Hepatocyte (in vitro differentiated cells): Measurements from ENCODE around the gene GINS1. TPM values are rescaled to one million over a fixed set of nuclear protein-coding genes. Genes with fewer than 3 reads are reported as not detected.

ENCODE experiments used
- DNase-seq: peaks from one replicate; pipeline ENCODE4 v3.0.0-alpha.2; 2016; ENCODE audit warnings: low spot score
- H2AFZ ChIP-seq: fragments of 200-600 bp; sonication (generic); 2 replicates; pipeline ENCODE4 v1.6.0; 2016; ENCODE audit warnings: antibody characterized with exemption, mild to moderate bottlenecking
- H3K27ac ChIP-seq: fragments of 200-600 bp; sonication (generic); 2 replicates; pipeline ENCODE4 v1.5.1; 2016; ENCODE audit warnings: mild to moderate bottlenecking
- H3K27me3 ChIP-seq: fragments of 200-600 bp; sonication (generic); 2 replicates; pipeline ENCODE4 v1.6.1; 2016
- H3K36me3 ChIP-seq: fragments of 200-600 bp; sonication (generic); replicated peaks from 2 replicates; pipeline ENCODE4 v1.5.1; 2016; ENCODE audit warnings: low read depth; ENCODE audit not compliant: insufficient read depth
- H3K4me1 ChIP-seq: fragments of 200-600 bp; sonication (generic); 2 replicates; pipeline ENCODE4 v1.5.1; 2016; ENCODE audit warnings: mild to moderate bottlenecking, moderate library complexity; ENCODE audit not compliant: insufficient read depth
- H3K4me2 ChIP-seq: fragments of 200-600 bp; sonication (generic); 2 replicates; pipeline ENCODE4 v1.6.0; 2016
- H3K4me3 ChIP-seq: fragments of 200-600 bp; sonication (generic); 2 replicates; pipeline ENCODE4 v1.5.1; 2016; ENCODE audit warnings: mild to moderate bottlenecking
- H3K79me2 ChIP-seq: fragments of 200-600 bp; sonication (generic); 2 replicates; pipeline ENCODE4 v1.6.0; 2017; ENCODE audit warnings: mild to moderate bottlenecking
- H3K9me2 ChIP-seq: fragments of 200-600 bp; sonication (generic); replicated peaks from 2 replicates; pipeline ENCODE4 v1.6.0; 2017; ENCODE audit warnings: mild to moderate bottlenecking; ENCODE audit not compliant: insufficient read depth
- H3K9me3 ChIP-seq: fragments of 200-600 bp; sonication (generic); 2 replicates; pipeline ENCODE4 v1.5.1; 2016; ENCODE audit warnings: low read depth, mild to moderate bottlenecking
- H4K20me1 ChIP-seq: fragments of 200-600 bp; sonication (generic); 2 replicates; pipeline ENCODE4 v1.6.0; 2016; ENCODE audit warnings: mild to moderate bottlenecking; ENCODE audit not compliant: insufficient read depth, poor library complexity, severe bottlenecking
- EZH2 ChIP-seq: fragments of 200-600 bp; sonication (generic); IDR thresholded peaks from 2 replicates; pipeline ENCODE4 v1.6.1; 2016; ENCODE audit warnings: antibody characterized with exemption, mild to moderate bottlenecking, borderline replicate concordance
- EZH2phosphoT487 ChIP-seq: fragments of 200-600 bp; sonication (generic); IDR thresholded peaks from one replicate; pipeline ENCODE4 v1.6.1; 2018; ENCODE audit warnings: antibody characterized with exemption, mild to moderate bottlenecking, low read depth, moderate library complexity; ENCODE audit not compliant: unreplicated experiment, severe bottlenecking
- WGBS: methylation state at CpG from one replicate; pipeline ENCODE4 v1.1.6; 2016; ENCODE audit warnings: low lambda C conversion rate; ENCODE audit errors: missing lambda C conversion rate; 5-methylcytosine and 5-hydroxymethylcytosine counted together
- polyA plus RNA-seq: library from polyadenylated mRNA; unstranded; fragments of >200 nt; fragmentation: Nextera tagmentation; extraction: Ambion mirVana; gene quantifications from 2 replicates; pipeline ENCODE4 v1.2.1, GENCODE V29; 2016
- total RNA-seq: library from RNA; depleted of rRNA; stranded (reverse); fragments of >200 nt; gene quantifications from 2 replicates; pipeline ENCODE4 v1.2.3, GENCODE V29; 2014
- TF ChIP-seq, protein P1 (sequence below): fragments of 200-600 bp; sonication (generic); IDR thresholded peaks from 2 replicates; pipeline ENCODE4 v1.5.1; 2016; ENCODE audit warnings: antibody characterized with exemption, mild to moderate bottlenecking; ENCODE audit not compliant: poor library complexity

Gene GINS1
- total and polyA plus RNA-seq, 2 experiments from 2014 or later = 6.5 to 7.6 TPM

DNA sequence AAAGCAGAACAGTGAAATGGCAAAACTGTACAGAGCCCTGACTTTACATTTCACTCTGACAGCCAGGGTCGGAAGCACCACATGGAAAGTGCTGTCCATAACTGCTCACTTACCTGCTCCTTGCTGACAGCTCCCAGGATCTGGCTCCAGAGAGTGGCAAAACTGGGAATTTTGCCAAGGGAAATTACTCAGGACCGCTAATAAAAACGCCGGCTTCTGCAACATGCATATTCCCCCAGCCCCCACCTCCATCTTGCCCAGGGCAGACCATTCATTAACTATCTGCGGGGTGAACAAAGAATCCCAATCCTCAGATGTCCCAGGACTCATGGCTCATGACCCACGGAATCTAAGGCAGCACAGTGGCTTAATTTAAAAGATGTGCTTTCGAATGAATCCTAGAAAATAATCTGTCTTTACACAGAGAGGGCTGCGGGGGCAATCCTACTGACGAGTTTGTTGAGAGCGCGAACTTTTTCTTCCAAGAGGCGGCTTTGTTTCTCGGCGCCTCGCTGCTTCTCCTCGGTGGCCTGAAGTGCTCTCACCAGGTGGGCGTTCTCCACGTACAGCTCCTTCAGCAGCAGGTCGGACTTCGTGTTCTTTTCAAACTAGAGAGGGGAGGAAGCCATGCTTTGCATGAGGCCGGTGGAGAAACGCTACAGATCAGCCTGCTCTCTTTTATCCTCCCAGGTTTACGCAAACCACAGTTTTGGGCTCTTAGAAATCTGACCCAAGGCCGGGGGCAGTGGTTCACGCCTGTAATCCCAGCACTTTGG lies 45.8 kb downstream of the GINS1 start:
- Histone ChIP-seq H3K4me1 (no peaks in the 10 kb centered on the region), H3K4me2 (no peak overlapping the region), H3K9me3 (no peaks in the 10 kb centered on the region), H3K9me2 (no peaks in the 10 kb centered on the region), H3K79me2 (no peaks in the 10 kb centered on the region), H4K20me1 (no peaks in the 10 kb centered on the region), H3K27me3 (no peaks in the 10 kb centered on the region), H3K36me3 (no peaks in the 10 kb centered on the region), H2AFZ (no peak overlapping the region), H3K27ac (no peak overlapping the region), H3K4me3 (no peak overlapping the region)
- TF ChIP-seq EZH2phosphoT487 (no peak), EZH2 (no peak)
- TF ChIP-seq, protein P1, sequence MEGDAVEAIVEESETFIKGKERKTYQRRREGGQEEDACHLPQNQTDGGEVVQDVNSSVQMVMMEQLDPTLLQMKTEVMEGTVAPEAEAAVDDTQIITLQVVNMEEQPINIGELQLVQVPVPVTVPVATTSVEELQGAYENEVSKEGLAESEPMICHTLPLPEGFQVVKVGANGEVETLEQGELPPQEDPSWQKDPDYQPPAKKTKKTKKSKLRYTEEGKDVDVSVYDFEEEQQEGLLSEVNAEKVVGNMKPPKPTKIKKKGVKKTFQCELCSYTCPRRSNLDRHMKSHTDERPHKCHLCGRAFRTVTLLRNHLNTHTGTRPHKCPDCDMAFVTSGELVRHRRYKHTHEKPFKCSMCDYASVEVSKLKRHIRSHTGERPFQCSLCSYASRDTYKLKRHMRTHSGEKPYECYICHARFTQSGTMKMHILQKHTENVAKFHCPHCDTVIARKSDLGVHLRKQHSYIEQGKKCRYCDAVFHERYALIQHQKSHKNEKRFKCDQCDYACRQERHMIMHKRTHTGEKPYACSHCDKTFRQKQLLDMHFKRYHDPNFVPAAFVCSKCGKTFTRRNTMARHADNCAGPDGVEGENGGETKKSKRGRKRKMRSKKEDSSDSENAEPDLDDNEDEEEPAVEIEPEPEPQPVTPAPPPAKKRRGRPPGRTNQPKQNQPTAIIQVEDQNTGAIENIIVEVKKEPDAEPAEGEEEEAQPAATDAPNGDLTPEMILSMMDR = no peak
- WGBS = 84% methylated on average over 25 of the region's 25 CpGs
- no peak for DNase-seq

DNA sequence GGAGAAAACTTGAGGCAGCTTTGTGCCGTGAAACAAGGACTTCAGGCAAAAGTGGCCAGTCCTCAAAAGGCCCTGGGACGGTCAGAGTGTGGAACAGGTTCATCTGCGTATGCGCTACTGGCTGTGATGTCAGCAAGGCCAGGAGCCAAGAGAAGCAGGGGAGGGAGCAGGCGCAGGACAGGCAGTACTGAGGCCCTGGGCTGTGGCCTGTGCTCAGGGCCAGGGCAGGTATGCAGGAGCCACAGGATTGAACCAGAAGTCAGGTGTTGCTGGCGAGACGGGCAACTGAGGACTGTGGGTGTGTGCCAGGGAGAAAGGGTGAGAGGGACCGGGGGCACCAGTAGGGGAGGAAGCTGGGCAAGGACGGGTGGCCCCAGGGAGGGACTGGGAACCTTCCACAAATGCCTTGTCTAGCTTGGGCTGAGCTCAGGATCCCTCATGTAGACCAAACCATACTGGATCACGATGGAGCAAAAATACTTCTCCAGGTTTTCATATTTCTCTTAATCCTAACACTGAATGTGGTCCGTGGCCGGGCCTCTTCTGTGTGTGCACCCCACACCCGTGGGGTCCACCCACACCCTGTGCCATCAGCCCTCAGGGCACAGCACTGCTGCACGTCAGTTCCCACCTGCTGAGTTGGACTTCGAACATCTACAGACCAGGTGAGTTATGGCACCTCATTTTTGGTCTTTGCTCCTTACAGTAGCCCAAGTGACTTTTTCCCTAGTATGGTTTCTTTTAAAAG lies 46.9 kb downstream of the GINS1 start:
- TF ChIP-seq EZH2phosphoT487 = no peak
- Histone ChIP-seq H3K4me1 (no peaks in the 10 kb centered on the region), H3K9me2 (no peaks in the 10 kb centered on the region), H3K79me2 (no peaks in the 10 kb centered on the region), H3K9me3 (no peaks in the 10 kb centered on the region), H3K36me3 (no peaks in the 10 kb centered on the region), H4K20me1 (no peaks in the 10 kb centered on the region), H3K27me3 (no peaks in the 10 kb centered on the region), H3K4me3 (no peak overlapping the region), H3K4me2 (no peak overlapping the region), H2AFZ (no peak overlapping the region), H3K27ac (no peak overlapping the region)
- WGBS = 93% methylated on average over 15 of the region's 15 CpGs
- DNase-seq = no peak

DNA sequence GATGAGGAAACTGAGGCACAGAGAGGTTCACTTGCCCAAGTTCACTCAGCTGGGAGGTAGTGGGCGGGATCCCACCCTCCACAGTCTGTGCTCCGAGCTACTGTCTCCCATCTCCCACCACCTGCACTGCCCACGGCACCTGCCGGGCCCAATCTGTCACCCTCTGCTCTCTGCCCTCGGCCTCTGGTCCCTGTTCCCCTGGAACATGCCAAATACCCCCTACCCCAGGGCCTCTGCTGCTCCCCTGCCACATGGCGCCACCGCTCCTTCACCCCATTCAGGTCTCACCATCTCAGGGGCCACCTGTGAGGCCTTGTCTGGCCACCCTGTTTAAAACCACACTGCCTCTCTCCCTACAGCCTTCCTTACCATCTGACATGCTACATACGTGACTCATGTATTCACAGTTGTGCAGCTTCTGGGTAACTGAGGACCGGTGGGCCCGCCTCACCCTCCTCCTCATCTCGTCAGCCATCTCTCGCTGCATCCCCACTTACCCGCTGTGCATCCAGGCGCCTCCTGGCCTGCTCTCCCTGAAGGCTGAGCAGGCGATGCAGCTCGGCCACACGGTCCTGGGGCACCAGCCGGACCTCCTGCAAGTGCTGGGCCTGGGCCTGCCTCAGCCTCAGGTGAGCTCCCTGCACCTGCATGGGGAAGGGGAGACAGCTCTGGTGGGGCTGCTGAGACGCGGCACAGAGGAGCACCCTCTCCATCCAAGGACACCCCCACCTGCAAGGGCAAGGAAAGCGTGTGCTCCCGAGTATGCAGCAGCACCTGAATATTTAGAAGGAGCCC lies 50.6 kb downstream of the GINS1 start:
- no peaks in the 10 kb centered on the region for H3K36me3 ChIP-seq

More for the DNA sequence above, 50.6 kb downstream of the GINS1 start:
- Histone ChIP-seq H2AFZ (no peak overlapping the region), H3K4me2 (no peak overlapping the region), H3K27ac (no peak overlapping the region), H3K4me3 (no peak overlapping the region), H3K9me3 (no peaks in the 10 kb centered on the region), H3K4me1 (no peaks in the 10 kb centered on the region), H4K20me1 (no peaks in the 10 kb centered on the region), H3K27me3 (no peaks in the 10 kb centered on the region), H3K9me2 (no peaks in the 10 kb centered on the region), H3K79me2 (no peaks in the 10 kb centered on the region)
- 93% methylated on average over 22 of the region's 22 CpGs for WGBS
- TF ChIP-seq EZH2 (no peak), EZH2phosphoT487 (no peak)
- TF ChIP-seq, protein P1 = no peak
- DNase-seq = no peak
